Measurements from ENCODE around the gene TMEM89.

Gene TMEM89

DNA sequence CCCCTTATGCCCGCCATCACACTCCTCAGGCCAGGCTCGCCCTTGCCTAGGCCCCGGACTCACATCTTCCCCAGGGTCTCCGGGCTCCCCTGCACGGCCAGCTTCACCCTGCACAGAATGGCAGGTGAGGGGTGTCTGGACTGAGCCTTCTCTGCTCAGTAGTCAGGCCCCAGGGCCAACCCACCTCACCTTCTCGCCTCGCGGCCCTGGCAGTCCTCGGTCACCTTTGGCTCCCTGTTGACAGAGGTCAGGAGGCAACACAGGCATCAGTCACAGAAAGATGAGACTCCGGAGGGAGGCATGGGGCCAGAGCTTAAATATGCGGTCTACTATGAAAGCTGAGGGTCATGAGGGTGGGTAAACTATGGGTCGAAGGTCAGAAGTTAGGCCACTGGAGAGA is 49.6 kb downstream of the TMEM89 start:
- Histone ChIP-seq H3K9me3 (no peaks in the 10 kb centered on the region), H3K4me3 (ENCODE audit: low read depth, low read length) (no peak overlapping the region), H3K27me3 (no peaks in the 10 kb centered on the region), H3K36me3 (no peaks in the 10 kb centered on the region), H3K4me1 (no peaks in the 10 kb centered on the region)
- no peak for DNase-seq
- TF ChIP-seq, protein P1, sequence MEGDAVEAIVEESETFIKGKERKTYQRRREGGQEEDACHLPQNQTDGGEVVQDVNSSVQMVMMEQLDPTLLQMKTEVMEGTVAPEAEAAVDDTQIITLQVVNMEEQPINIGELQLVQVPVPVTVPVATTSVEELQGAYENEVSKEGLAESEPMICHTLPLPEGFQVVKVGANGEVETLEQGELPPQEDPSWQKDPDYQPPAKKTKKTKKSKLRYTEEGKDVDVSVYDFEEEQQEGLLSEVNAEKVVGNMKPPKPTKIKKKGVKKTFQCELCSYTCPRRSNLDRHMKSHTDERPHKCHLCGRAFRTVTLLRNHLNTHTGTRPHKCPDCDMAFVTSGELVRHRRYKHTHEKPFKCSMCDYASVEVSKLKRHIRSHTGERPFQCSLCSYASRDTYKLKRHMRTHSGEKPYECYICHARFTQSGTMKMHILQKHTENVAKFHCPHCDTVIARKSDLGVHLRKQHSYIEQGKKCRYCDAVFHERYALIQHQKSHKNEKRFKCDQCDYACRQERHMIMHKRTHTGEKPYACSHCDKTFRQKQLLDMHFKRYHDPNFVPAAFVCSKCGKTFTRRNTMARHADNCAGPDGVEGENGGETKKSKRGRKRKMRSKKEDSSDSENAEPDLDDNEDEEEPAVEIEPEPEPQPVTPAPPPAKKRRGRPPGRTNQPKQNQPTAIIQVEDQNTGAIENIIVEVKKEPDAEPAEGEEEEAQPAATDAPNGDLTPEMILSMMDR (IDR thresholded peaks at IDR 0.05; ENCODE audit: low read depth, low read length): no peak
